HepG2 (cell line): ENCODE results near the gene ZNF584. TPM values are rescaled to one million over a fixed set of nuclear protein-coding genes. Genes with fewer than 3 reads are reported as not detected.
A peak's percentile ranks its signal among the peaks of the same experiment; 100 is the strongest.

Experiments
- GZF1 ChIP-seq: sonication (generic); formaldehyde crosslinking; IDR thresholded peaks from 2 replicates; pipeline ENCODE4 v1.5.1; 2020; ENCODE audit warnings: mild to moderate bottlenecking, missing genetic modification reagents
- IKZF1 ChIP-seq: fragments of 450-650 bp; IDR thresholded peaks from 2 replicates; pipeline ENCODE4 v1.7.1; 2016
- IKZF4 ChIP-seq: sonication (generic); formaldehyde crosslinking; IDR thresholded peaks from 2 replicates; pipeline ENCODE4 v1.5.1; 2020; ENCODE audit warnings: borderline replicate concordance, mild to moderate bottlenecking, low read depth, missing genetic modification reagents; ENCODE audit errors: not compliant biosample characterization
- KLF9 ChIP-seq: IDR thresholded peaks from 2 replicates; pipeline ENCODE4 v1.6.1; 2016; ENCODE audit warnings: low read depth
- MAZ ChIP-seq, 2 experiments: sonication (generic) in 1 of 2; formaldehyde crosslinking in 1 of 2; IDR thresholded peaks; 2 replicates each; pipeline versions ENCODE4 v1.5.0 to v1.6.1; 2012 to 2020; ENCODE audit warnings: low read depth in 2 of 2, mild to moderate bottlenecking in 2 of 2, borderline replicate concordance in 1 of 2, improper control_type of control experiment in 1 of 2, low read length in 1 of 2, missing genetic modification reagents in 1 of 2, moderate library complexity in 1 of 2
- MED13 ChIP-seq: sonication (generic); formaldehyde crosslinking; IDR thresholded peaks from 2 replicates; pipeline ENCODE4 v1.5.0; 2020; ENCODE audit warnings: missing genetic modification reagents
- TBX3 ChIP-seq: fragments of 450-650 bp; IDR thresholded peaks from 2 replicates; pipeline ENCODE4 v1.6.1; 2017; ENCODE audit warnings: antibody characterized with exemption, mild to moderate bottlenecking, inconsistent platforms, borderline replicate concordance
- TEAD2 ChIP-seq: sonication (generic); formaldehyde crosslinking; IDR thresholded peaks from 2 replicates; pipeline ENCODE4 v1.9.0; 2021; ENCODE audit warnings: missing genetic modification reagents
- USF2 ChIP-seq, 2 experiments: sonication (generic) in 1 of 2; formaldehyde crosslinking in 1 of 2; IDR thresholded peaks; 2 replicates each; pipeline versions ENCODE4 v1.5.1 to v1.6.1; 2011 to 2020; ENCODE audit warnings: borderline replicate concordance in 1 of 2, low read depth in 1 of 2, low read length in 1 of 2, mild to moderate bottlenecking in 1 of 2, missing genetic modification reagents in 1 of 2, moderate library complexity in 1 of 2
- ZNF275 ChIP-seq: sonication (generic); formaldehyde crosslinking; IDR thresholded peaks from 2 replicates; pipeline ENCODE4 v1.8.0; 2022; ENCODE audit warnings: missing genetic modification reagents, mild to moderate bottlenecking, inconsistent platforms, borderline replicate concordance
- ZNF44 ChIP-seq: sonication (generic); formaldehyde crosslinking; IDR thresholded peaks from 2 replicates; pipeline ENCODE4 v1.5.1; 2020; ENCODE audit warnings: mild to moderate bottlenecking, missing genetic modification reagents
- ZNF512B ChIP-seq: sonication (generic); formaldehyde crosslinking; IDR thresholded peaks from 2 replicates; pipeline ENCODE4 v1.5.1; 2020; ENCODE audit warnings: missing genetic modification reagents, mild to moderate bottlenecking, borderline replicate concordance
- ZNF567 ChIP-seq: sonication (generic); formaldehyde crosslinking; IDR thresholded peaks from 2 replicates; pipeline ENCODE4 v1.8.1; 2023; ENCODE audit warnings: mild to moderate bottlenecking, missing genetic modification reagents, borderline replicate concordance
- ZNF615 ChIP-seq: sonication (generic); formaldehyde crosslinking; IDR thresholded peaks from 2 replicates; pipeline ENCODE4 v1.5.0; 2020; ENCODE audit warnings: mild to moderate bottlenecking, missing genetic modification reagents, borderline replicate concordance
- ZNF740 ChIP-seq: sonication (generic); formaldehyde crosslinking; IDR thresholded peaks from 2 replicates; pipeline ENCODE4 v1.4.0; 2020; ENCODE audit warnings: missing genetic modification reagents
- ZNF841 ChIP-seq: sonication (generic); formaldehyde crosslinking; IDR thresholded peaks from 2 replicates; pipeline ENCODE4 v1.8.1; 2023; ENCODE audit warnings: missing genetic modification reagents, borderline replicate concordance
- ZSCAN12 ChIP-seq: sonication (generic); formaldehyde crosslinking; IDR thresholded peaks from 2 replicates; pipeline ENCODE4 v1.9.0; 2021; ENCODE audit warnings: mild to moderate bottlenecking, missing genetic modification reagents
- polyA plus RNA-seq, 8 experiments: library from polyadenylated mRNA; depleted of rRNA in 3 of 8; stranded (reverse) in 7 of 8; unstranded in 1 of 8; fragments of >200 nt; fragmentation: Illumina TruSeq in 4 of 8; extraction: Trizol in 4 of 8; gene quantifications; 2 replicates each; pipeline versions ENCODE4 v1.2.1 to v1.2.3, GENCODE V29; 2011 to 2016; ENCODE audit warnings: low read depth in 4 of 8, missing spikeins in 1 of 8, mixed read lengths in 1 of 8; ENCODE audit not compliant: insufficient read depth in 1 of 8
- total RNA-seq, 5 experiments: library from RNA; depleted of rRNA; stranded (reverse); fragments of >200 nt; fragmentation: Illumina TruSeq; extraction: Trizol; gene quantifications; 2 replicates each; pipeline ENCODE4 v1.2.3, GENCODE V29; 2016; ENCODE audit warnings: low read depth in 1 of 5
- TF ChIP-seq, protein P1 (sequence below): sonication (generic); formaldehyde crosslinking; IDR thresholded peaks from 2 replicates; pipeline ENCODE4 v1.4.0; 2020; ENCODE audit warnings: low read depth, missing genetic modification reagents

The ZNF584 gene
- total and polyA plus RNA-seq, 2 of the 13 experiments (the other 11 are each of a cell fraction or from before 2014, with no cell fraction given): 2.4 to 7.0 TPM

GRCh38 chr19:58407658-58408151 is 744 bp upstream of the ZNF584 start (continued):
- TF ChIP-seq ZNF841 (CRISPR knock-in tag) (no peak), TEAD2 (CRISPR knock-in tag) (no peak), KLF9 (CRISPR knock-in tag) (no peak), MED13 (CRISPR knock-in tag) (no peak), IKZF4 (CRISPR knock-in tag) (no peak), ZNF44 (no peak; the same call in 1 of the 2 replicates), TBX3 (no peak), ZNF512B (CRISPR knock-in tag) (no peak), ZNF740 (no peak), ZNF567 (CRISPR knock-in tag) (0 out of 2 replicates have a peak, but pooled peaks have one; percentile 30), MAZ (IDR thresholded peaks at IDR 0.05; ENCODE audit: borderline replicate concordance, low read depth, low read length) (0 out of 2 replicates have a peak, but pooled peaks have one; percentile 30), MAZ (CRISPR knock-in tag; IDR thresholded peaks at IDR 0.05; ENCODE audit: low read depth) (no peak), ZNF275 (CRISPR knock-in tag) (no peak; the same call in 1 of the 2 replicates), IKZF1 (no peak), ZSCAN12 (CRISPR knock-in tag) (no peak), USF2 (IDR thresholded peaks at IDR 0.05; ENCODE audit: low read depth, low read length) (no peak), USF2 (CRISPR knock-in tag; IDR thresholded peaks at IDR 0.05; ENCODE audit: borderline replicate concordance) (no peak), GZF1 (CRISPR knock-in tag) (0 out of 2 replicates have a peak, but pooled peaks have one; percentile 9), ZNF615 (CRISPR knock-in tag) (no peak)
- TF ChIP-seq, protein P1, sequence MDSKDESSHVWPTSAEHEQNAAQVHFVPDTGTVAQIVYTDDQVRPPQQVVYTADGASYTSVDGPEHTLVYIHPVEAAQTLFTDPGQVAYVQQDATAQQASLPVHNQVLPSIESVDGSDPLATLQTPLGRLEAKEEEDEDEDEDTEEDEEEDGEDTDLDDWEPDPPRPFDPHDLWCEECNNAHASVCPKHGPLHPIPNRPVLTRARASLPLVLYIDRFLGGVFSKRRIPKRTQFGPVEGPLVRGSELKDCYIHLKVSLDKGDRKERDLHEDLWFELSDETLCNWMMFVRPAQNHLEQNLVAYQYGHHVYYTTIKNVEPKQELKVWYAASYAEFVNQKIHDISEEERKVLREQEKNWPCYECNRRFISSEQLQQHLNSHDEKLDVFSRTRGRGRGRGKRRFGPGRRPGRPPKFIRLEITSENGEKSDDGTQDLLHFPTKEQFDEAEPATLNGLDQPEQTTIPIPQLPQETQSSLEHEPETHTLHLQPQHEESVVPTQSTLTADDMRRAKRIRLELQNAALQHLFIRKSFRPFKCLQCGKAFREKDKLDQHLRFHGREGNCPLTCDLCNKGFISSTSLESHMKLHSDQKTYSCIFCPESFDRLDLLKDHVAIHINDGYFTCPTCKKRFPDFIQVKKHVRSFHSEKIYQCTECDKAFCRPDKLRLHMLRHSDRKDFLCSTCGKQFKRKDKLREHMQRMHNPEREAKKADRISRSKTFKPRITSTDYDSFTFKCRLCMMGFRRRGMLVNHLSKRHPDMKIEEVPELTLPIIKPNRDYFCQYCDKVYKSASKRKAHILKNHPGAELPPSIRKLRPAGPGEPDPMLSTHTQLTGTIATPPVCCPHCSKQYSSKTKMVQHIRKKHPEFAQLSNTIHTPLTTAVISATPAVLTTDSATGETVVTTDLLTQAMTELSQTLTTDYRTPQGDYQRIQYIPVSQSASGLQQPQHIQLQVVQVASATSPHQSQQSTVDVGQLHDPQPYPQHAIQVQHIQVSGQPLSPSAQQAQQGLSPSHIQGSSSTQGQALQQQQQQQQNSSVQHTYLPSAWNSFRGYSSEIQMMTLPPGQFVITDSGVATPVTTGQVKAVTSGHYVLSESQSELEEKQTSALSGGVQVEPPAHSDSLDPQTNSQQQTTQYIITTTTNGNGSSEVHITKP (CRISPR knock-in tag): no peak
